DOHH2 (cell line): ENCODE data around the gene NUPR1.

Experiments
- CTCF ChIP-seq: fragments of 200-600 bp; sonication (generic); IDR thresholded peaks from one replicate; pipeline ENCODE4 v1.5.1; 2014; ENCODE audit warnings: antibody characterized with exemption, mild to moderate bottlenecking, low read depth, low read length; ENCODE audit not compliant: poor library complexity, severe bottlenecking
- EZH2phosphoT487 ChIP-seq: fragments of 200-600 bp; sonication (generic); IDR thresholded peaks from 2 replicates; pipeline ENCODE4 v1.6.1; 2017; ENCODE audit warnings: borderline replicate concordance, mild to moderate bottlenecking, antibody characterized with exemption, low read length, moderate library complexity, mixed read lengths

- TF ChIP-seq EZH2phosphoT487 (no peak), CTCF (no peak)
These were observed 46.3 kb downstream of the NUPR1 start for GRCh38 chr16:28492511-28492910.
